CD14-positive monocyte (primary cell): ENCODE results near the gene GLDC. TPM values are rescaled to one million over a fixed set of nuclear protein-coding genes. Genes with fewer than 3 reads are reported as not detected.

ENCODE experiments used
- DNase-seq, 3 donors: peaks; one replicate each; pipeline ENCODE4 v3.0.0-alpha.2; 2011 to 2022
- H2AFZ ChIP-seq: 2 replicates; pipeline ENCODE4 v1.6.0; 2012; ENCODE audit warnings: mild to moderate bottlenecking, low read depth, low read length, inconsistent platforms; ENCODE audit not compliant: insufficient read depth, poor library complexity, severe bottlenecking
- H3K27ac ChIP-seq, 2 donors: 1 replicate in 1 of 2; 2 replicates in 1 of 2; pipeline ENCODE4 v1.5.1; 2012 to 2013; ENCODE audit warnings: low read length in 2 of 2, control low read depth in 1 of 2, inconsistent platforms in 1 of 2, low read depth in 1 of 2, mild to moderate bottlenecking in 1 of 2
- H3K27me3 ChIP-seq, 2 donors: one replicate each; pipeline versions ENCODE4 v1.6.0 to v1.6.1; 2011 to 2013; ENCODE audit warnings: low read length in 2 of 2; ENCODE audit not compliant: control insufficient read depth in 2 of 2, insufficient read depth in 2 of 2
- H3K36me3 ChIP-seq, 2 donors: replicated peaks in 1 of 2; 1 replicate in 1 of 2; 2 replicates in 1 of 2; pipeline versions ENCODE4 v1.5.1 to v1.6.1; 2012 to 2013; ENCODE audit warnings: low read length in 2 of 2, control low read depth in 1 of 2, inconsistent platforms in 1 of 2, mild to moderate bottlenecking in 1 of 2; ENCODE audit not compliant: insufficient read depth in 2 of 2, control insufficient read depth in 1 of 2
- H3K4me1 ChIP-seq, 2 donors: 1 replicate in 1 of 2; 2 replicates in 1 of 2; pipeline versions ENCODE4 v1.5.1 to v1.6.1; 2012 to 2013; ENCODE audit warnings: low read length in 2 of 2, control low read depth in 1 of 2, inconsistent platforms in 1 of 2, mild to moderate bottlenecking in 1 of 2, moderate library complexity in 1 of 2; ENCODE audit not compliant: insufficient read depth in 2 of 2, control insufficient read depth in 1 of 2
- H3K4me2 ChIP-seq: replicated peaks from 2 replicates; pipeline ENCODE3; 2012; ENCODE audit warnings: low read length, moderate library complexity, mild to moderate bottlenecking; ENCODE audit not compliant: poor library complexity, severe bottlenecking; ENCODE audit errors: extremely low read depth
- H3K4me3 ChIP-seq, 3 experiments: fragments of 200-600 bp in 1 of 3; sonication (generic) in 1 of 3; replicated peaks in 1 of 3; 1 replicate in 2 of 3; 2 replicates in 1 of 3; pipeline ENCODE4 v1.5.1; 2011 to 2013; ENCODE audit warnings: low read length in 3 of 3, mild to moderate bottlenecking in 3 of 3, control low read depth in 2 of 3, low read depth in 2 of 3, inconsistent platforms in 1 of 3, moderate library complexity in 1 of 3
- H3K79me2 ChIP-seq: 2 replicates; pipeline ENCODE4 v1.6.0; 2012; ENCODE audit warnings: mild to moderate bottlenecking, control low read depth, inconsistent platforms, low read length, moderate library complexity; ENCODE audit not compliant: insufficient read depth
- H3K9ac ChIP-seq: 2 replicates; pipeline ENCODE4 v1.6.0; 2017; ENCODE audit warnings: low read length, mild to moderate bottlenecking; ENCODE audit not compliant: insufficient read depth, poor library complexity, severe bottlenecking
- H3K9me3 ChIP-seq, 2 donors: replicated peaks in 1 of 2; 1 replicate in 1 of 2; 2 replicates in 1 of 2; pipeline versions ENCODE4 v1.5.1 to v1.6.1; 2012 to 2013; ENCODE audit warnings: low read length in 2 of 2, control low read depth in 1 of 2; ENCODE audit not compliant: control insufficient read depth in 1 of 2, insufficient read depth in 1 of 2
- H4K20me1 ChIP-seq: 2 replicates; pipeline ENCODE4 v1.6.0; 2012; ENCODE audit warnings: mild to moderate bottlenecking, low read length, control low read depth, moderate library complexity; ENCODE audit not compliant: insufficient read depth
- H3K27ac Mint-ChIP-seq, 7 donors: one replicate each; pipeline ENCODE4 v1.8.0; 2020; ENCODE audit warnings: mild to moderate bottlenecking in 7 of 7, mixed read lengths in 7 of 7, moderate library complexity in 6 of 7, inconsistent platforms in 2 of 7
- H3K27me3 Mint-ChIP-seq, 3 donors: one replicate each; pipeline ENCODE4 v1.8.0; 2021 to 2022; ENCODE audit warnings: low read depth in 3 of 3, mild to moderate bottlenecking in 3 of 3, mixed read lengths in 3 of 3, moderate library complexity in 3 of 3, inconsistent platforms in 1 of 3
- H3K36me3 Mint-ChIP-seq, 2 donors: one replicate each; pipeline ENCODE4 v1.8.0; 2020; ENCODE audit warnings: mixed read lengths in 2 of 2, inconsistent platforms in 1 of 2, mild to moderate bottlenecking in 1 of 2
- H3K4me1 Mint-ChIP-seq: one replicate; pipeline ENCODE4 v1.8.0; 2020; ENCODE audit warnings: mild to moderate bottlenecking, mixed read lengths
- H3K4me3 Mint-ChIP-seq, 2 donors: one replicate each; pipeline ENCODE4 v1.8.0; 2020; ENCODE audit warnings: mild to moderate bottlenecking in 2 of 2, mixed read lengths in 2 of 2, moderate library complexity in 1 of 2
- H3K9me3 Mint-ChIP-seq, 7 donors: one replicate each; pipeline ENCODE4 v1.8.0; 2020 to 2022; ENCODE audit warnings: mixed read lengths in 7 of 7, mild to moderate bottlenecking in 6 of 7, moderate library complexity in 6 of 7, inconsistent platforms in 2 of 7
- WGBS: methylation state at CpG from one replicate; pipeline ENCODE4 v1.1.5; 2013; ENCODE audit warnings: missing lambda C conversion rate; ENCODE audit not compliant: insufficient coverage; 5-methylcytosine and 5-hydroxymethylcytosine counted together
- intact Hi-C, 2 donors: fragments of 100-400 bp; cut with micrococcal nuclease; formaldehyde crosslinking; loops; one replicate each; pipeline versions ENCODE4 v1.15.0 to v1.15.1; 2023
- polyA plus RNA-seq, 3 donors: library from polyadenylated mRNA; depleted of rRNA in 1 of 3; unstranded in 2 of 3; stranded (reverse) in 1 of 3; fragments of 300-500 nt in 2 of 3; fragments of >200 nt in 1 of 3; fragmentation: Illumina TruSeq in 2 of 3; gene quantifications; 1 replicate in 2 of 3; 2 replicates in 1 of 3; pipeline ENCODE4 v1.2.3, GENCODE V29; 2012 to 2021
- TF ChIP-seq, protein P1 (sequence below): fragments of 200-600 bp; IDR thresholded peaks from one replicate; pipeline ENCODE4 v1.8.0; 2022; ENCODE audit warnings: antibody characterized with exemption, mild to moderate bottlenecking

GLDC gene
- polyA plus RNA-seq, 3 donors, result not detected

GRCh38 chr9:6620796-6621195, 24.7 kb downstream of the GLDC start:
- Histone ChIP-seq H3K27me3 (no peaks in the 10 kb centered on the region), H3K9me3 (no peaks in the 10 kb centered on the region), H3K4me1 (no peaks in the 10 kb centered on the region), H3K4me2 (no peak overlapping the region), H3K27ac (no peak overlapping the region), H3K4me3 (no peak overlapping the region), H3K36me3 (no peaks in the 10 kb centered on the region), H4K20me1 (no peaks in the 10 kb centered on the region), H3K9ac (no peak overlapping the region), H2AFZ (no peak overlapping the region), H3K79me2 (no peaks in the 10 kb centered on the region)
- Mint-ChIP-seq H3K27ac (no peak overlapping the region), H3K27me3 (peaks cover 0 to 9% (median 5%) of the 10 kb centered on the region in 3 donors), H3K4me1 (no peaks in the 10 kb centered on the region), H3K4me3 (no peak overlapping the region), H3K36me3 (no peaks in the 10 kb centered on the region), H3K9me3 (peaks cover 0 to 8% (median 4%) of the 10 kb centered on the region in 7 donors)
- intact Hi-C loops, result no loop called here
- TF ChIP-seq, protein P1, sequence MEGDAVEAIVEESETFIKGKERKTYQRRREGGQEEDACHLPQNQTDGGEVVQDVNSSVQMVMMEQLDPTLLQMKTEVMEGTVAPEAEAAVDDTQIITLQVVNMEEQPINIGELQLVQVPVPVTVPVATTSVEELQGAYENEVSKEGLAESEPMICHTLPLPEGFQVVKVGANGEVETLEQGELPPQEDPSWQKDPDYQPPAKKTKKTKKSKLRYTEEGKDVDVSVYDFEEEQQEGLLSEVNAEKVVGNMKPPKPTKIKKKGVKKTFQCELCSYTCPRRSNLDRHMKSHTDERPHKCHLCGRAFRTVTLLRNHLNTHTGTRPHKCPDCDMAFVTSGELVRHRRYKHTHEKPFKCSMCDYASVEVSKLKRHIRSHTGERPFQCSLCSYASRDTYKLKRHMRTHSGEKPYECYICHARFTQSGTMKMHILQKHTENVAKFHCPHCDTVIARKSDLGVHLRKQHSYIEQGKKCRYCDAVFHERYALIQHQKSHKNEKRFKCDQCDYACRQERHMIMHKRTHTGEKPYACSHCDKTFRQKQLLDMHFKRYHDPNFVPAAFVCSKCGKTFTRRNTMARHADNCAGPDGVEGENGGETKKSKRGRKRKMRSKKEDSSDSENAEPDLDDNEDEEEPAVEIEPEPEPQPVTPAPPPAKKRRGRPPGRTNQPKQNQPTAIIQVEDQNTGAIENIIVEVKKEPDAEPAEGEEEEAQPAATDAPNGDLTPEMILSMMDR, result no peak
- no peak for DNase-seq
- 89% methylated on average over 1 of the region's 5 CpGs for WGBS

- Mint-ChIP-seq H3K27me3 (peaks cover 0 to 6% (median 5%) of the 10 kb centered on the region in 3 donors), H3K36me3 (no peaks in the 10 kb centered on the region), H3K4me3 (no peak overlapping the region), H3K4me1 (no peaks in the 10 kb centered on the region), H3K9me3 (peaks cover 0 to 8% (median 4%) of the 10 kb centered on the region in 7 donors), H3K27ac (no peak overlapping the region)
- WGBS, result 100% methylated on average over 2 of the region's 3 CpGs
- no peaks in the 10 kb centered on the region for H4K20me1 ChIP-seq
- no peak overlapping the region for H2AFZ ChIP-seq
- H3K4me3 ChIP-seq, result no peak overlapping the region
- H3K4me2 ChIP-seq, result no peak overlapping the region
- no peaks in the 10 kb centered on the region for H3K79me2 ChIP-seq
- H3K27me3 ChIP-seq, result no peaks in the 10 kb centered on the region
- TF ChIP-seq, protein P1, result no peak
- DNase-seq, result no peak
- H3K9me3 ChIP-seq, result no peaks in the 10 kb centered on the region
- H3K36me3 ChIP-seq, result no peaks in the 10 kb centered on the region
- H3K27ac ChIP-seq, result no peak overlapping the region
- no peaks in the 10 kb centered on the region for H3K4me1 ChIP-seq
- intact Hi-C loops, result no loop called here
- no peak overlapping the region for H3K9ac ChIP-seq
Measured at GRCh38 chr9:6620353-6620752, 25.2 kb downstream of the GLDC start.
